GM23338 (cell line): ENCODE data around the gene TSSC4. TPM values are rescaled to one million over a fixed set of nuclear protein-coding genes. Genes with fewer than 3 reads are reported as not detected.

Experiments used
- ATAC-seq: fragments of 200-7000 bp; cut with Tn5 transposase; 3 replicates; pipeline ENCODE4 v1.9.1; 2020
- DNase-seq: peaks from one replicate; pipeline ENCODE4 v3.0.0-alpha.2; 2015; ENCODE audit warnings: low spot score
- H2AFZ ChIP-seq: fragments of 200-600 bp; sonication (generic); 2 replicates; pipeline ENCODE4 v1.8.0; 2016; ENCODE audit warnings: antibody characterized with exemption, mild to moderate bottlenecking, moderate library complexity
- H3F3A ChIP-seq: fragments of 200-600 bp; sonication (generic); replicated peaks from 2 replicates; pipeline ENCODE4 v1.8.0; 2017; ENCODE audit warnings: antibody characterized with exemption, mixed run types, low read depth
- H3K27ac ChIP-seq: fragments of 200-600 bp; sonication (generic); 2 replicates; pipeline ENCODE4 v1.6.1; 2016; ENCODE audit warnings: low read depth
- H3K27me3 ChIP-seq: fragments of 200-600 bp; sonication (generic); 2 replicates; pipeline ENCODE4 v1.8.0; 2016; ENCODE audit warnings: mild to moderate bottlenecking, mixed run types, moderate library complexity; ENCODE audit not compliant: insufficient read depth
- H3K36me3 ChIP-seq: fragments of 200-600 bp; sonication (generic); 2 replicates; pipeline ENCODE4 v1.8.0; 2016; ENCODE audit warnings: mild to moderate bottlenecking; ENCODE audit not compliant: insufficient read depth
- H3K4me1 ChIP-seq: fragments of 200-600 bp; sonication (generic); 2 replicates; pipeline ENCODE4 v1.8.0; 2016; ENCODE audit warnings: mild to moderate bottlenecking, moderate library complexity; ENCODE audit not compliant: insufficient read depth
- H3K4me2 ChIP-seq: fragments of 200-600 bp; sonication (generic); 2 replicates; pipeline ENCODE4 v1.7.1; 2017; ENCODE audit warnings: mixed run types
- H3K4me3 ChIP-seq: fragments of 200-600 bp; sonication (generic); 2 replicates; pipeline ENCODE4 v1.6.1; 2016; ENCODE audit warnings: mixed run types
- H3K79me2 ChIP-seq: fragments of 200-600 bp; sonication (generic); replicated peaks from 2 replicates; pipeline ENCODE4 v1.8.0; 2017; ENCODE audit warnings: mild to moderate bottlenecking; ENCODE audit not compliant: insufficient read depth
- H3K9me2 ChIP-seq: fragments of 200-600 bp; sonication (generic); 2 replicates; pipeline ENCODE4 v1.8.0; 2017; ENCODE audit not compliant: insufficient read depth
- H4K20me1 ChIP-seq: fragments of 200-600 bp; sonication (generic); replicated peaks from 2 replicates; pipeline ENCODE4 v1.8.0; 2017; ENCODE audit warnings: mild to moderate bottlenecking; ENCODE audit not compliant: insufficient read depth
- H3K27ac Mint-ChIP-seq: 2 replicates; pipeline ENCODE4 v1.8.0; 2020; ENCODE audit warnings: inconsistent platforms, mild to moderate bottlenecking, moderate library complexity, mixed read lengths
- H3K27me3 Mint-ChIP-seq: 3 replicates; pipeline ENCODE4 v1.8.0; 2022; ENCODE audit warnings: low read depth, mild to moderate bottlenecking, moderate library complexity, mixed read lengths, inconsistent platforms; ENCODE audit not compliant: insufficient read depth, poor library complexity
- H3K36me3 Mint-ChIP-seq: 3 replicates; pipeline ENCODE4 v1.8.0; 2021; ENCODE audit warnings: low read depth, mild to moderate bottlenecking, inconsistent platforms, moderate library complexity, mixed read lengths
- H3K4me1 Mint-ChIP-seq: 3 replicates; pipeline ENCODE4 v1.8.0; 2020; ENCODE audit warnings: mild to moderate bottlenecking, inconsistent platforms, mixed read lengths
- H3K4me3 Mint-ChIP-seq: 3 replicates; pipeline ENCODE4 v1.8.0; 2021; ENCODE audit warnings: moderate library complexity, mild to moderate bottlenecking, inconsistent platforms, mixed read lengths
- H3K9me3 Mint-ChIP-seq: 3 replicates; pipeline ENCODE4 v1.8.0; 2020; ENCODE audit warnings: moderate library complexity, mild to moderate bottlenecking, inconsistent platforms, mixed read lengths
- CREB1 ChIP-seq: fragments of 250-450 bp; sonication (Bioruptor Pico); IDR thresholded peaks from 2 replicates; pipeline ENCODE4 v1.5.0; 2020; ENCODE audit warnings: low read depth, mild to moderate bottlenecking, moderate library complexity
- EZH2 ChIP-seq: fragments of 200-600 bp; sonication (generic); IDR thresholded peaks from one replicate; pipeline ENCODE4 v1.8.0; 2017; ENCODE audit warnings: antibody characterized with exemption, mild to moderate bottlenecking, low read depth; ENCODE audit not compliant: unreplicated experiment
- EZH2phosphoT487 ChIP-seq: fragments of 200-600 bp; sonication (generic); IDR thresholded peaks from one replicate; pipeline ENCODE4 v1.8.1; 2018; ENCODE audit warnings: antibody characterized with exemption; ENCODE audit not compliant: unreplicated experiment
- JUNB ChIP-seq: IDR thresholded peaks from one replicate; pipeline ENCODE4 v1.6.1; 2016; ENCODE audit warnings: antibody characterized with exemption; ENCODE audit not compliant: unreplicated experiment
- NANOG ChIP-seq: IDR thresholded peaks from 2 replicates; pipeline ENCODE4 v1.6.1; 2016; ENCODE audit warnings: antibody characterized with exemption, borderline replicate concordance
- POLR2AphosphoS5 ChIP-seq: IDR thresholded peaks from 2 replicates; pipeline ENCODE4 v1.6.1; 2016; ENCODE audit warnings: antibody characterized with exemption, low read depth
- STAT1 ChIP-seq: IDR thresholded peaks from one replicate; pipeline ENCODE4 v1.6.1; 2016; ENCODE audit warnings: antibody characterized with exemption; ENCODE audit not compliant: unreplicated experiment
- ZNF114 ChIP-seq: fragments of 250-450 bp; sonication (Bioruptor Pico); IDR thresholded peaks from 2 replicates; pipeline ENCODE4 v1.5.0; 2020; ENCODE audit warnings: mild to moderate bottlenecking, moderate library complexity
- ZNF331 ChIP-seq: fragments of 250-450 bp; sonication (Bioruptor Pico); IDR thresholded peaks from 2 replicates; pipeline ENCODE4 v1.5.0; 2020; ENCODE audit warnings: low read depth, mild to moderate bottlenecking, moderate library complexity
- polyA plus RNA-seq: library from polyadenylated mRNA; unstranded; fragments of >200 nt; fragmentation: Nextera tagmentation; extraction: Ambion mirVana; gene quantifications from 2 replicates; pipeline ENCODE4 v1.2.1, GENCODE V29; 2016
- total RNA-seq: library from RNA; depleted of rRNA; stranded (reverse); fragments of >200 nt; shearing (Covaris generic); gene quantifications from 2 replicates; pipeline ENCODE4 v1.2.3, GENCODE V29; 2014
- TF ChIP-seq, protein P1 (sequence below): IDR thresholded peaks from 2 replicates; pipeline ENCODE4 v1.6.1; 2016; ENCODE audit warnings: antibody characterized with exemption
- TF ChIP-seq, protein P2 (sequence below): IDR thresholded peaks from one replicate; pipeline ENCODE4 v1.6.1; 2018; ENCODE audit warnings: antibody characterized with exemption; ENCODE audit not compliant: unreplicated experiment
- TF ChIP-seq, protein P3 (sequence below), 2 experiments: fragments of 200-600 bp in 1 of 2; sonication (generic) in 1 of 2; conservative IDR thresholded peaks; 2 replicates each; pipeline versions ENCODE4 v1.5.1 to v1.6.1; 2016 to 2017; ENCODE audit warnings: antibody characterized with exemption in 2 of 2, low read depth in 2 of 2, mild to moderate bottlenecking in 2 of 2, moderate library complexity in 1 of 2

Gene TSSC4
- total and polyA plus RNA-seq, 2 experiments from 2014 or later = 27.5 to 44.3 TPM

DNA sequence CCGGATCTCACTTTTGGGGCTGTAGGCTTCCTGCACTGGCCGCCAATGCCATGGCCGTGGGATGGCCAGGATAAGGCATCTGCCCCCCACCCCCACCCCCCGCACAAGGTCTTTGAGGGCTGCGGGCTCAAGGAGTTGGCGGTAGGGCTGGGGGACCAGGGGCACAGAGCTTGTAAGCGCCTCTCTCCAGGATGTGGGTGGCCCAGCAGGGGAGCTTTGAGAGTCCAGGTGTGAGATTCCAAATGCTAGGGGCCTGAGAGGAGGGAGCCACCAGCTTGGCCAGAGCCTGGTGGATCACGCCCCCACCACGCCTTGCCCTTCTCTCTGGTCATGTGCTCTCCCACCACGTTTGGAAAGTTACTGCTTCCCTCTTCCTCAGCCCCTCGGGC is 18.4 kb upstream of the TSSC4 start (continued):
- TF ChIP-seq CREB1 (CRISPR knock-in tag) = no peak
- TF ChIP-seq, protein P1, sequence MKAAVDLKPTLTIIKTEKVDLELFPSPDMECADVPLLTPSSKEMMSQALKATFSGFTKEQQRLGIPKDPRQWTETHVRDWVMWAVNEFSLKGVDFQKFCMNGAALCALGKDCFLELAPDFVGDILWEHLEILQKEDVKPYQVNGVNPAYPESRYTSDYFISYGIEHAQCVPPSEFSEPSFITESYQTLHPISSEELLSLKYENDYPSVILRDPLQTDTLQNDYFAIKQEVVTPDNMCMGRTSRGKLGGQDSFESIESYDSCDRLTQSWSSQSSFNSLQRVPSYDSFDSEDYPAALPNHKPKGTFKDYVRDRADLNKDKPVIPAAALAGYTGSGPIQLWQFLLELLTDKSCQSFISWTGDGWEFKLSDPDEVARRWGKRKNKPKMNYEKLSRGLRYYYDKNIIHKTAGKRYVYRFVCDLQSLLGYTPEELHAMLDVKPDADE = no peak
- TF ChIP-seq, protein P2, sequence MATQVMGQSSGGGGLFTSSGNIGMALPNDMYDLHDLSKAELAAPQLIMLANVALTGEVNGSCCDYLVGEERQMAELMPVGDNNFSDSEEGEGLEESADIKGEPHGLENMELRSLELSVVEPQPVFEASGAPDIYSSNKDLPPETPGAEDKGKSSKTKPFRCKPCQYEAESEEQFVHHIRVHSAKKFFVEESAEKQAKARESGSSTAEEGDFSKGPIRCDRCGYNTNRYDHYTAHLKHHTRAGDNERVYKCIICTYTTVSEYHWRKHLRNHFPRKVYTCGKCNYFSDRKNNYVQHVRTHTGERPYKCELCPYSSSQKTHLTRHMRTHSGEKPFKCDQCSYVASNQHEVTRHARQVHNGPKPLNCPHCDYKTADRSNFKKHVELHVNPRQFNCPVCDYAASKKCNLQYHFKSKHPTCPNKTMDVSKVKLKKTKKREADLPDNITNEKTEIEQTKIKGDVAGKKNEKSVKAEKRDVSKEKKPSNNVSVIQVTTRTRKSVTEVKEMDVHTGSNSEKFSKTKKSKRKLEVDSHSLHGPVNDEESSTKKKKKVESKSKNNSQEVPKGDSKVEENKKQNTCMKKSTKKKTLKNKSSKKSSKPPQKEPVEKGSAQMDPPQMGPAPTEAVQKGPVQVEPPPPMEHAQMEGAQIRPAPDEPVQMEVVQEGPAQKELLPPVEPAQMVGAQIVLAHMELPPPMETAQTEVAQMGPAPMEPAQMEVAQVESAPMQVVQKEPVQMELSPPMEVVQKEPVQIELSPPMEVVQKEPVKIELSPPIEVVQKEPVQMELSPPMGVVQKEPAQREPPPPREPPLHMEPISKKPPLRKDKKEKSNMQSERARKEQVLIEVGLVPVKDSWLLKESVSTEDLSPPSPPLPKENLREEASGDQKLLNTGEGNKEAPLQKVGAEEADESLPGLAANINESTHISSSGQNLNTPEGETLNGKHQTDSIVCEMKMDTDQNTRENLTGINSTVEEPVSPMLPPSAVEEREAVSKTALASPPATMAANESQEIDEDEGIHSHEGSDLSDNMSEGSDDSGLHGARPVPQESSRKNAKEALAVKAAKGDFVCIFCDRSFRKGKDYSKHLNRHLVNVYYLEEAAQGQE = no peak
- no peak for TF ChIP-seq STAT1
- TF ChIP-seq EZH2 = no peak
- no peak for TF ChIP-seq EZH2phosphoT487
- no peak for TF ChIP-seq JUNB
- TF ChIP-seq, protein P3, sequence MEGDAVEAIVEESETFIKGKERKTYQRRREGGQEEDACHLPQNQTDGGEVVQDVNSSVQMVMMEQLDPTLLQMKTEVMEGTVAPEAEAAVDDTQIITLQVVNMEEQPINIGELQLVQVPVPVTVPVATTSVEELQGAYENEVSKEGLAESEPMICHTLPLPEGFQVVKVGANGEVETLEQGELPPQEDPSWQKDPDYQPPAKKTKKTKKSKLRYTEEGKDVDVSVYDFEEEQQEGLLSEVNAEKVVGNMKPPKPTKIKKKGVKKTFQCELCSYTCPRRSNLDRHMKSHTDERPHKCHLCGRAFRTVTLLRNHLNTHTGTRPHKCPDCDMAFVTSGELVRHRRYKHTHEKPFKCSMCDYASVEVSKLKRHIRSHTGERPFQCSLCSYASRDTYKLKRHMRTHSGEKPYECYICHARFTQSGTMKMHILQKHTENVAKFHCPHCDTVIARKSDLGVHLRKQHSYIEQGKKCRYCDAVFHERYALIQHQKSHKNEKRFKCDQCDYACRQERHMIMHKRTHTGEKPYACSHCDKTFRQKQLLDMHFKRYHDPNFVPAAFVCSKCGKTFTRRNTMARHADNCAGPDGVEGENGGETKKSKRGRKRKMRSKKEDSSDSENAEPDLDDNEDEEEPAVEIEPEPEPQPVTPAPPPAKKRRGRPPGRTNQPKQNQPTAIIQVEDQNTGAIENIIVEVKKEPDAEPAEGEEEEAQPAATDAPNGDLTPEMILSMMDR (conservative IDR thresholded peaks at IDR 0.05; ENCODE audit: low read depth in 2 of 2) = no peak

DNA sequence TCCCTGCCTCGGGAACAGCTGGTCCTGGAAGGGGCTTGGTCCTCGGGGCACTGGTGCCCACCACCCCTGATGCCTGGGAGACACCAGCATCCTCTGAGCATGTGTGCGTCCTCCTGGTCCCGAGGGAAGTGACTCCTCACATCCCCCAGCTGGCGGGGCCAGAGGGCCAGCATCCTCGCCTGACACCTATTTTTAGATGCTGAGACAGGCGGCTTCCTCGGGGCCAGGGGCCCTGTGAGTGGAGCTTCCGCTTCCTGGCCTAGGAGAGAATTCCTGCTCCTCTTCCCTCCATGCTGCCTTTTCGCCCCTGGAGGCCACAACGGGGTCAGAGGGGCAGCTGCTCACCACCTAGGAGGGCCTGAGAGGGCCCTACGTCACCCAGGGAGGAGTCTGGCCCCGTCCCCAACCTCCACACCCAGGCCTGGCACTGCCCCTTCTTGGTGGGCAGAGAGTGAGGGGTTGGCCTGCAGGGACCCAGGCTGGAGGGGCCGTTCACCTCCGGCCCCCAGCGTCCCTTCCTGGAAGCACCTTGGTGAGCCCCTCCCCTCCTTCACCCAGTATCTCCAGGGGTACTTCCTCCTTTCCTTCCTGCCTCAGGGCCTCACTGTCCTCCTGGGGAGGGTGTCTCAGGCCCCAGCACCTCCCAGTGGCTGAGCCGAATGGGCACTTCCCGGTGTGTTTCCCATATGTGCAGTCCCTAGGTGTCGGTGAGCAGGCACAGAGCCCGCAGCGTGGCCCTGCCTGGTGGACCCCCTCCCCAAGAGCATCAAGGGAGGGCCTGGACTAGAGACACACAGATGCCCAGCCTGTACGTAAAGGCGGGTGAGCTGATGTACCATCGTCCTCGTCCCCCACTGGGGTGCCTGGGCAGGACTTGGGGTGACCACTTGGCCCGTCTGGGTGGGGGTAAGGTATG is 17.4 kb upstream of the TSSC4 start:
- no peak overlapping the region for H2AFZ ChIP-seq
- H3K4me3 ChIP-seq = no peak overlapping the region
- Mint-ChIP-seq H3K4me3 (no peak overlapping the region), H3K36me3 (no peaks in the 10 kb centered on the region; the same call in 2 of the 3 replicates), H3K9me3 (no peaks in the 10 kb centered on the region), H3K4me1 (peaks cover 19% of the 10 kb centered on the region), H3K27me3 (peaks cover 8% of the 10 kb centered on the region), H3K27ac (no peak overlapping the region)
- H3K4me2 ChIP-seq = peak overlapping the region; percentile 57; the same call in 1 of the 2 replicates
- no peaks in the 10 kb centered on the region for H3K9me2 ChIP-seq
- 0 out of 2 replicates have a peak overlapping the region, but pooled peaks have one; percentile 26 for H3K27ac ChIP-seq
- peaks cover 90% of the 10 kb centered on the region for H3K79me2 ChIP-seq
- H4K20me1 ChIP-seq = peaks cover 43% of the 10 kb centered on the region
- no peaks in the 10 kb centered on the region for H3F3A ChIP-seq
- H3K36me3 ChIP-seq = no peaks in the 10 kb centered on the region
- no peaks in the 10 kb centered on the region for H3K27me3 ChIP-seq
- DNase-seq (peak; percentile 56), ATAC-seq (peak; percentile 10)
- H3K4me1 ChIP-seq = peaks cover 12% of the 10 kb centered on the region; the same call in 1 of the 2 replicates
- TF ChIP-seq, protein P3 (conservative IDR thresholded peaks at IDR 0.05; ENCODE audit: low read depth in 2 of 2) = no peak
- no peak for TF ChIP-seq ZNF114
- TF ChIP-seq POLR2AphosphoS5 = no peak
- TF ChIP-seq, protein P1 = no peak
- TF ChIP-seq NANOG = no peak
- no peak for TF ChIP-seq ZNF331
